Superior temporal gyrus (tissue), 1 donor: ENCODE results near the gene SCNN1B.

Experiments
- DNase-seq: peaks from one replicate; pipeline ENCODE4 v3.0.0-alpha.2; 2016; ENCODE audit errors: extremely low spot score

Gene SCNN1B

DNA sequence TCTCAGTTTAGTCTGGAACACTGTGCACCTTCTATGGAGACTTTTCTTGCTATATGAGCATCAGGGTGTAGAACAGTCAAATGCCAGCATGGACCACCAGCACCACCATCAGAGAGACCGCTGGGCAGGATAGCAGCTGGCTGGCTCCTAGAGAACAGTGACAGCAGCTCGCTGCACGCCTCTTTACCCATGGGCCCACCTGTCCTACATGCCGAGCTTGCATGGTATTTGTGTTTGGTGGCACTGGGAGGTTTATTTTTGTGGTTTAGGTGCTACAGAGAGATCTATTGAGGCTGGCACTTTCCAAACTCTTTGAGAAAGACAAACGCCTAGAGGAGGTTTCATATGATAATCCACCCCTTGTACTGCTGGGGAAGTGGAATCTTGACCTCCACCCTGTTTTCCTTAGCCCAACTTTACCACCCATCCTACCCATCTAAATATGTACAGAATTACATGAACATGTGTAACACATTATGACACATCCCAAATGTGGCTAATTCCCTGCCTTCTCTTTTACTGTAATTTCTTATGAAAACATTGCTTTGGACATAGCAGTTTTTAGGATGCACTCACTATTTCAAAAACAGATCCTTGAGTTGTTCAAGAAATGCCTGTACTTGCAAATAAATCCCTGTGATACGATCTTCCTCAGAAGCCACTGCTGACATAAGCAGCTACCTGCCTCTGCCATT is 104.6 kb downstream of the SCNN1B start:
- no peak for DNase-seq

DNA sequence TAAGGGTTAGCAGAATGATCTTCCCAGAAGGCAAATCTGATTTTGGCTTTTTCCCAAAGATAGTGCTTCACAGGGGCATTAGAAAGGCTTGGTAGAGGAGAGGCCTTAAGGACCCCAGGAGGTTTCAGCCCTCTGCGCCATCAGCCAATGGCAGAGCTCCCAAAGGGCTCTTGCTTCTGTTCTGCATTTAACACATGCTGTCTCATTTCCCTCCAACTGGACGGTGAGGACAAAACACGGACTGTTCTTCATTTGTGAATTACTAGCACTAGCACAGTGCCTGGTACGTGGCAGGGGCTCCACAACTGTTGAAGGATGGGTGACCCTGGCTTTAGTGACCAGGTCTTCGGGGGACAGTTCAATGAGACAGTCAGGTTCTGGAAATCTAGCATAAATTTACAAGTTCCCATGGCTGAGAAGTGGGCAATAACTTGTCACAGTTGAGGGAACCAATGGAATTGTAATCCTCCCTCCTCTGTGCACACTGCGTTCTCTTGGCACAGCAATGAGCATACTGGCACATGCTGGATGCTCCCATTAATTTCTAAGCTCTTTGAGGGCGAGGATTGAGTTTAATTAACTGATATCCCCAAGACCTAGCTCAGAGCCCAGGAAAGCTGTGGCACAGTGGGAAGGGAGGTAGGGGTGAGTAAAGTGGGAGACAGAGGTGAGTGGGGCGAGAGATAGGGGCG is 105.5 kb downstream of the SCNN1B start:
- no peak for DNase-seq

DNA sequence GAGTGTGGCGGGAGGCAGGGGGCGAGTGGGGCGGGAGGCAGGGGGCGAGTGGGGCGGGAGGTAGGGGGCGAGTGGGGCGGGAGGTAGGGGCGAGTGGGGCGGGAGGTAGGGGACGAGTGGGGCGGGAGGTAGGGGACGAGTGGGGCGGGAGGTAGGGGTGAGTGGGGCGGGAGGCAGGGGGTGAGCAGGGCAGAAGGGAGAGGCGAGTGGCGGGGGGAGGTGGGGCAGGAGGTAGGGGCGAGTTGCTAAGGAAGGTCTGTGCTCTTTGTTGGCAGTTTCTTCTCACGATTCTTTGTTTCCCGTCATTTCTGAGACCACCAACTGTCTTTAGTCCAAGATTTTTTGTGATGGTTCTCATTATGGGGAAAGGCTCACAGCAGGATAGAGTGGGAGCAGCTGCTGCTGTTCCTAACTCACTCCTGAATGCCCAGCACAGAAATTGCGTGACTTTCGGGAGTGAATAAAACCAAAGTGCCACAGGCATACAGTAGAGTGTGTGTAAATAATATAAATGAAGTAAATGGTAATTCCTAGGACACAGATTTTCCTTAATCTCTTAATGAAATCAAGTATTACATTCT is 106.2 kb downstream of the SCNN1B start:
- no peak for DNase-seq

DNA sequence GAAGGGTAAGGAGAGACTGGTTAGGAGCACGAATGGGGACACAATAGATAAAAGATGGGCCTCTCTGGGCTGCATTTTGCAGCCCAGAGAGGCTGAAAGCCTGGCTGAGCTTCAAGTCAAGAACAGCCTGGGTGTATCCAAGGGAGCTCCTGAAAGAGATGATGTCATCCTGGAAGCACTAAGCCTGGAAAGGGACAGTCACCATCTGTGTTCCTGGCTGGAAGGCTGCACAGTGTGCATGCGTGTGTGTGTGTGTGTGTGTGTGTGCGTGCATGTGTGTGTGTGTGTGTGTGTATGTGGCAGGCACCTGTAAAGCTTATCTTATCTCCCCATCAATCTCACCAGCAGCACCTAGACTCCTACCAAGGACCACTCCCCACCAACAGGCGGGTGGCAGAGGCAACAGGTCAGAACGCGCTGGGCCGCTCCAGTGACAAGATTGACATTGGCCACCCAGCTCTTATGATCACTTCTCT is 106.8 kb downstream of the SCNN1B start:
- DNase-seq = peak; percentile 58

DNA sequence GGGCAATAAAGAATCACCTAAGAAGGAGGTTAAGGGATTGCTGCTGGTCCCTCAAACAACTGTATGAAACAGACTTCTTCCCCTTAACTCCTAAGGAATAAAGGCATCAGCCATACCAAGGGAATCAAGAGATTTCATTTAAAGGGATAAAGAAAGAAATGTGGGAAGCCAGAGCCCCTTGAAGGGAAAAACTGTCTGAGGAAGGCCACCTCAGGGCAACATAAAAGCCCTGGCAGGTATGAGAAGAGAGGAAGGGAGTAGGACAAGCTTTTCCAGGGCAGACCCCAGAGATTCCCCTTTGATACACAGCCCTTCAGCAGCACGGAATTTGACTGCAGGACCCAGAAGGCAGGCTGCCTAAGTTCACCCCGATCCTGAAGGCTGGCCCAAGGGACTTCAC is 107.4 kb downstream of the SCNN1B start:
- DNase-seq = no peak

DNA sequence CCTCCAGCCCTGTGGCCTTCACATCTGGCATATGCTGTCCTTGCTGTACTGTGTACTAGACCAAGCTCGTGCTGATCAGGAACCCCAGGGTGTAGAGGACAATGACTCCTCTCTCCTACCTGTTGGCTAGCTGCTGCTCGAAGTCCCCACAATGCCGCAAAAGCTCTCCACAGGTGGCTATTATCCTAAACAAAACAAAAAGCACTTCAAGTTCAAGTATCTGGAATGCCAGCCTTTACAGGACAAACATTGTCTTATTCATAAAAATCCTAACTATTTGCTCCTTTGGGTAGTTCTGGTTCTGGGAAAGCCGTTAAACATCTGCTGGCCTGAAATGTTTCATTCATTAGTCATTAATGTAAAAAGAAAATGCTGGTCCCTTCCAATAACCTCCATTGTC is 108.1 kb downstream of the SCNN1B start:
- no peak for DNase-seq

DNA sequence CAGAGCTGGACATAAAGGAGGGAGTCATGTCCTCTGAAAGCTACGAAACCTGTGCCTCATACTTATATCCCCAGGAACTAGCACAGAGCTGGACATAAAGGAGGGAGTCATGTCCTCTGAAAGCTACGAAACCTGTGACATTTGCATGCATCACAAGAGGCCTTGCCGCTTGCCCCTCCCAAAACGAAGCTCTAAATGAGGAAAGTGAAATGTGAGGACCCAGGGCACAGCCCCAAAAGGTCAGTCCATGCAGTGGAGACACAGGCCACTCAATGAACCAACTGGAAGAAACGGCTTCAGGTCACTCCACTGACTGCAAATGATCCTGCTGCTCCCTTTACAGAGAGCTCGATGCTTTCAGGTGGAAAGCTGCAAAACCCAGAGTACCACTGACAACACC is 112.6 kb downstream of the SCNN1B start:
- no peak for DNase-seq

DNA sequence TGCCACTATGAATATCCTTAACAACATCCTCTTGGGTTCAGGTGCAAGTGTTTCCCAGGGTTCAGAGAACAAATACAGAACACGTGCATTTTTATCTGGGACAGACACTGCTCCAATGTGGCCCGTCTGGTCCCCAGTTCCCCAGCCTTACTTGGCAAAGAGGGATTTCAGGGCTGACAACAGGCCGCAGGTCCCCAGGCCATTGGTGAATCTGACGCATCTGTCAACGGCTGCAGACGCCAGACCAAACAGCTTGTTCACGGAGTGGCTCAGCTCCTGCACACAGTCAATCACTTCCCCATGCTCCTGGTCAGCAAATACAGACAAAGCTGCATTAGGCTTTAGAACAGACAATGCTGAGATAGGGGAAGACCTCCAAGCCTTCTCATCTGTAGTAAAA is 114.7 kb downstream of the SCNN1B start:
- no peak for DNase-seq

DNA sequence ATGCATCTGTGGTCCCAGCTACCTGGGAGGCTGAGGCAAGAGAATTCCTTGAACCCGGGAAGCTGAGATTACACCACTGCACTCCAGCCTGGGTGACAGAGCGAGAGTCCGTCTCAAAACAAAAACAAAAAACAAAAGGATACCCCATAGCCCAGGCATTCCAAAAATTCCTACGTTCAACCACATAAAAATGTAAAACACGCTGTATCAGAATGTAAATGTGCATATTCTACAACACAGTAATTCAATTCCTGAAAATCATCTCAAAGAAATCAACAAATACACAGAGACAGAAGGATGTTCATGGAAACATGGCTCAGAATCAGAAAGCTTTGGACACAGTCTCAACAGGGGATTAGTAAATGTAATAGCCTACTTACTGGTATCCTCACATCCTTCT is 117.9 kb downstream of the SCNN1B start:
- no peak for DNase-seq

DNA sequence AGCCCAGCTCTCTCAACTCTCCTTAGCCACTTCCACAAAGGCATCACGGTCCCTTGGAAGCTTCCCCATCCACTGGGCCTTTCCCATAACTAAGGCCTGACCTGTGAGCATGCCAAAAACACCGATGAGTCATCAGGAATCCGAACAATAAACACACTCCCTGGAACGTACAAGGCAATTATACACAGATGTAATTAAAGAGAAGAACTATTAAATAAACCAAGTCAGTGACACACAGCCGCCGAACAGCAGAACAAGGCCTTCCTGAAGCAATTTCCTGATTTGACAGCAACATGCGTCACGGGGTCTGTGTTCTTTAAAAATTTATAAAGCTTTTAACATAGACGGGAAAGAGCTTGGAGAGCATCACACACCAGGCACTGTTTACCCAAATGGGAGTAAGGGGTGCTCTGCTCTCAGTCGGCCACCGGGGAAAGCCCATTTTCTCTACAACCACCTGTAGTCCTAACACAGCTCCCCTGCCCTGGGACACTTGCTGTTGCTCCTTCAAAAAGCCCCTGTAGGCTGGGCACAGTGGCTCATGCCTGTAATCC is 121.5 kb downstream of the SCNN1B start:
- no peak for DNase-seq

DNA sequence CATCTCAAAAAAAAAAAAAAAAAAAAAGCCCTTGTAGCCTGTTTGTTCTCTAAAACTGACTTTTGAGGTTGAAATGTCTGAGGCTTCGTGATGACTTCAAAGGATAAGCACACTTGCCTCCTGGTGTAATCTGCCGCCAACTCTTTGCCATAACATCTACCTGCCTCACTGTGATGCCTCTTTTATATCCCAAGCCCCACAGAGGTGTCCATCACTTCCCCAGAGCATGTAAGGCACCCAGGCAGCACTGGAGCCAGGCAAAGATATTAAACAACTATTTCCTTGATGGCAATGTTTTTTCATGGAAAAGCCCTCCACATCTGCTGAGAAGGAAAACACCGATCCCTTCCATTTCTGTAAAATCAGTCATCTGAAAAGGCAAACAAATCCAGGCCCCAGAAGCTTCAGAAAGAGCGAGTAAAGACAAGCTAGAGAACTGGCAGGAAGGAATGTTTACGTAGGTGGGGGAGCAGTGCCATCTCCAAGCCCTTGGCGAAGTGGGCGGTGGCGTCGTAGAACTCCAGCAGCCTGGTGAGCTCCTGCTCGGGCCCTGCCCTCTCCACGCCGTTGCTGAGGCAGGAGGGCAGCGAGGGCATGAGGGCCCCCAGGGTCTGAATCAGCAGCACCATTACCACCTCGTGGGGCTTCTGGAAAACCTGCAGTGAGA is 122.3 kb downstream of the SCNN1B start:
- no peak for DNase-seq

DNA sequence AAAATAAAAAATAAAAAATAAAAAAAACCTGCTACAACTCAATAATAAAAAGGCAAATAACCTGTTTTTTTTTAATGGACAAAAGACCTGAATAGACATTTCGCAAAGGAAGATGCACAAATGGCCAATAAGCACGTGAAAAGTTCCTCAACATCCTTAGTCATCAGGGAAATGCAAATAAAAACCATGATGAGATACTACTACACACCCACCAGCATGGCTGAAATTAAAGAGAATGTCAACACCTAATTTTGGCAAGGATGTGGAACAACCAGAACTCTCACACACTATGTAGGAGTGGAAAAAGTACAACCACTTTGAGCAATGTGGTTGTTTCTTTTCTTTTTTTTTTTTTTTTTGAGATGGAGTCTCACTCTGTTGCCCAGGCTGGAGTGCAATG is 126.2 kb downstream of the SCNN1B start:
- peak; percentile 30 for DNase-seq
